K562 (cell line): ENCODE results near the gene SCAMP3. TPM values are rescaled to one million over a fixed set of nuclear protein-coding genes. Genes with fewer than 3 reads are reported as not detected.

ENCODE experiments used
- CHCHD3 ChIP-seq: fragments of 250-450 bp; sonication (Bioruptor Pico); IDR thresholded peaks from 2 replicates; pipeline ENCODE4 v2.1.2; 2022; ENCODE audit warnings: mild to moderate bottlenecking
- DACH1 ChIP-seq: fragments of 450-650 bp; IDR thresholded peaks from 2 replicates; pipeline ENCODE4 v1.6.1; 2018; ENCODE audit not compliant: partially characterized antibody
- DNMT1 ChIP-seq: fragments of 450-650 bp; IDR thresholded peaks from 2 replicates; pipeline ENCODE4 v1.6.1; 2016; ENCODE audit warnings: antibody characterized with exemption, mild to moderate bottlenecking
- ELF2 ChIP-seq: fragments of 250-450 bp; sonication (Bioruptor Pico); IDR thresholded peaks from 2 replicates; pipeline ENCODE4 v1.5.0; 2021; ENCODE audit warnings: mild to moderate bottlenecking
- EP300 ChIP-seq: IDR thresholded peaks from 2 replicates; pipeline ENCODE4 v1.6.1; 2012; ENCODE audit warnings: low read length, improper control_type of control experiment
- FIP1L1 ChIP-seq: fragments of 200-400 bp; formaldehyde crosslinking; IDR thresholded peaks from 2 replicates; pipeline ENCODE4 v1.6.1; 2018; ENCODE audit warnings: mild to moderate bottlenecking, low read depth, low read length; ENCODE audit not compliant: poor library complexity, severe bottlenecking
- GTF2F1 ChIP-seq: IDR thresholded peaks from 2 replicates; pipeline ENCODE4 v1.6.1; 2011; ENCODE audit warnings: low read depth, low read length, improper control_type of control experiment
- HNRNPK ChIP-seq: fragments of 200-400 bp; formaldehyde crosslinking; IDR thresholded peaks from one replicate; pipeline ENCODE4 v1.6.1; 2018; ENCODE audit warnings: mild to moderate bottlenecking, low read depth, low read length; ENCODE audit not compliant: poor library complexity, severe bottlenecking
- HNRNPLL ChIP-seq: fragments of 200-400 bp; formaldehyde crosslinking; IDR thresholded peaks from 2 replicates; pipeline ENCODE4 v1.6.1; 2017; ENCODE audit warnings: low read length, low read depth, mild to moderate bottlenecking; ENCODE audit not compliant: poor library complexity, severe bottlenecking
- ILF3 ChIP-seq: fragments of 450-650 bp; IDR thresholded peaks from 2 replicates; pipeline ENCODE4 v1.6.1; 2018; ENCODE audit warnings: antibody characterized with exemption, mild to moderate bottlenecking, moderate library complexity, borderline replicate concordance
- KDM2B ChIP-seq: fragments of 250-450 bp; sonication (Bioruptor Pico); IDR thresholded peaks from 2 replicates; pipeline ENCODE4 v1.8.0; 2021; ENCODE audit warnings: mild to moderate bottlenecking, moderate library complexity
- MAX ChIP-seq: sonication (generic); formaldehyde crosslinking; IDR thresholded peaks from 2 replicates; pipeline ENCODE4 v1.9.0; 2022; ENCODE audit warnings: mild to moderate bottlenecking, missing genetic modification reagents
- NCOR1 ChIP-seq: fragments of 450-650 bp; IDR thresholded peaks from 2 replicates; pipeline ENCODE4 v1.6.1; 2016; ENCODE audit warnings: mild to moderate bottlenecking, moderate library complexity
- PCBP2 ChIP-seq: fragments of 200-400 bp; formaldehyde crosslinking; IDR thresholded peaks from 2 replicates; pipeline ENCODE4 v1.6.1; 2018; ENCODE audit warnings: low read length, low read depth, mild to moderate bottlenecking, moderate library complexity; ENCODE audit not compliant: poor library complexity, severe bottlenecking
- PRMT5 ChIP-seq: sonication (generic); formaldehyde crosslinking; IDR thresholded peaks from 2 replicates; pipeline ENCODE4 v1.5.0; 2020; ENCODE audit warnings: missing genetic modification reagents
- RNF219 ChIP-seq: fragments of 250-450 bp; sonication (Bioruptor Pico); IDR thresholded peaks from 2 replicates; pipeline ENCODE4 v1.5.0; 2022; ENCODE audit warnings: mild to moderate bottlenecking
- SETDB1 ChIP-seq: IDR thresholded peaks from one replicate; pipeline ENCODE4 v1.6.1; 2012; ENCODE audit warnings: low read length, control low read depth, inconsistent platforms
- SRSF3 ChIP-seq: fragments of 200-400 bp; formaldehyde crosslinking; IDR thresholded peaks from 2 replicates; pipeline ENCODE4 v1.6.1; 2016; ENCODE audit warnings: mild to moderate bottlenecking, low read length, moderate library complexity; ENCODE audit not compliant: insufficient read depth
- TAF7 ChIP-seq: fragments of 450-650 bp; IDR thresholded peaks from 2 replicates; pipeline ENCODE4 v1.6.1; 2016; ENCODE audit warnings: missing genetic modification characterization, missing compliant biosample characterization
- TAF9B ChIP-seq: fragments of 450-650 bp; IDR thresholded peaks from 2 replicates; pipeline ENCODE4 v1.6.1; 2018; ENCODE audit warnings: mild to moderate bottlenecking; ENCODE audit not compliant: partially characterized antibody
- ZHX1 ChIP-seq: fragments of 150-350 bp; conservative IDR thresholded peaks from 2 replicates; pipeline ENCODE4 v1.6.1; 2014; ENCODE audit warnings: low read length
- ZKSCAN8 ChIP-seq: fragments of 200-800 bp; sonication (Bioruptor generic); IDR thresholded peaks from 2 replicates; pipeline ENCODE4 v1.6.1; 2016; ENCODE audit warnings: missing genetic modification characterization, missing compliant biosample characterization
- polyA plus RNA-seq, 8 experiments: library from polyadenylated mRNA; depleted of rRNA in 4 of 8; stranded (reverse) in 5 of 8; unstranded in 3 of 8; fragments of >200 nt; fragmentation: Nextera tagmentation in 2 of 8; fragmentation: Illumina TruSeq in 1 of 8; extraction: Ambion mirVana in 2 of 8; extraction: Trizol in 1 of 8; gene quantifications; 2 replicates each; pipeline versions ENCODE4 v1.2.1 to v1.2.3, GENCODE V29; 2011 to 2014; ENCODE audit warnings: inconsistent platforms in 1 of 8, missing spikeins in 1 of 8
- total RNA-seq, 7 experiments: library from RNA; depleted of rRNA in 6 of 7; stranded (reverse); fragments of >200 nt in 6 of 7; fragmentation: Illumina TruSeq in 2 of 7; extraction: Trizol in 2 of 7; gene quantifications; 2 replicates each; pipeline versions ENCODE4 v1.2.1 to v1.2.3, GENCODE V29; 2011 to 2021; ENCODE audit warnings: low replicate concordance in 1 of 7
- TF ChIP-seq, protein P1 (sequence below): sonication (generic); formaldehyde crosslinking; IDR thresholded peaks from 2 replicates; pipeline ENCODE4 v1.8.0; 2022; ENCODE audit warnings: mild to moderate bottlenecking, low read depth, missing genetic modification reagents

The SCAMP3 gene
- total and polyA plus RNA-seq, 9 of the 15 experiments (the other 6 are each of a cell fraction or from before 2014, with no cell fraction given): 14.2 to 131 (median 86.1) TPM

GRCh38 chr1:155261852-155262673, at the start of gene SCAMP3 (continued):
- peak; percentile 83; the same call in 1 of the 2 replicates for TF ChIP-seq RNF219
- TF ChIP-seq EP300: no peak
- TF ChIP-seq SRSF3: no peak
- no peak for TF ChIP-seq PRMT5
- peak; percentile 93 for TF ChIP-seq ELF2 (CRISPR knock-in tag)
- TF ChIP-seq PCBP2: no peak
- no peak for TF ChIP-seq TAF9B
- no peak; the same call in 1 of the 2 replicates for TF ChIP-seq CHCHD3 (CRISPR knock-in tag)
- TF ChIP-seq DACH1: no peak
- peak; percentile 92 for TF ChIP-seq MAX (CRISPR knock-in tag)
- no peak for TF ChIP-seq DNMT1
- TF ChIP-seq HNRNPK: no peak
- peak; percentile 79 for TF ChIP-seq HNRNPLL
- no peak for TF ChIP-seq KDM2B (CRISPR knock-in tag)
- no peak for TF ChIP-seq ZKSCAN8 (CRISPR knock-in tag)
- TF ChIP-seq ZHX1: no peak
- TF ChIP-seq NCOR1: 0 out of 2 replicates have a peak, but pooled peaks have one; percentile 3
- TF ChIP-seq, protein P1, sequence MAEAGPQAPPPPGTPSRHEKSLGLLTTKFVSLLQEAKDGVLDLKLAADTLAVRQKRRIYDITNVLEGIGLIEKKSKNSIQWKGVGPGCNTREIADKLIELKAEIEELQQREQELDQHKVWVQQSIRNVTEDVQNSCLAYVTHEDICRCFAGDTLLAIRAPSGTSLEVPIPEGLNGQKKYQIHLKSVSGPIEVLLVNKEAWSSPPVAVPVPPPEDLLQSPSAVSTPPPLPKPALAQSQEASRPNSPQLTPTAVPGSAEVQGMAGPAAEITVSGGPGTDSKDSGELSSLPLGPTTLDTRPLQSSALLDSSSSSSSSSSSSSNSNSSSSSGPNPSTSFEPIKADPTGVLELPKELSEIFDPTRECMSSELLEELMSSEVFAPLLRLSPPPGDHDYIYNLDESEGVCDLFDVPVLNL (CRISPR knock-in tag): 0 out of 2 replicates have a peak, but pooled peaks have one; percentile 49
- TF ChIP-seq FIP1L1: peak; percentile 82
- no peak for TF ChIP-seq SETDB1
- peak; percentile 68; the same call in 1 of the 2 replicates for TF ChIP-seq ILF3
- no peak for TF ChIP-seq GTF2F1
- TF ChIP-seq TAF7 (tag): no peak
